ENCODE measurements around the gene CDC14A. TPM values are rescaled to one million over a fixed set of nuclear protein-coding genes. Genes with fewer than 3 reads are reported as not detected.
"Not testable (repeated sequence)": the region's sequence is repeated elsewhere in the genome, so short reads cannot be mapped to it uniquely, and the experiment has no call there.

Gene CDC14A
- total RNA-seq, 1 donor from 2014 or later: 12.9 TPM

DNA sequence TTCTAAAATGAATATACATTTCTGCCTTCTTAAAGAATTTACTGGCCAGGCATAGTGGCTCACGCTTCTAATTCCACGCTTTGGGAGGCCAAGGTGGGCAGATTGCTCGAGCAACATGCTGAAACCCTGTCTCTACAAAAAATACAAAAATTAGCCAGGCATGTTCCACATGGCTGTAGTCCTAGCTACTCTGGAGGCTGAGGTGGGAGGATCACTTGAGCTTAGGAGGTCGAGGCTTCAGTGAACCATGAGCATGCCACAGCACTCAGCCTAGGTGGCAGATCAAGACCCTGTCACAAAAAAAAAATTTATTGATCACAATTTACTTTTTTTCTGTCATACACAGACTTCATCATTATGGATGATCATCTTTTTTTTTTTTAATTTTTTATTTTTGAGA lies 11.5 kb downstream of the CDC14A start:
- peaks cover 6% of the 10 kb centered on the region for H3K36me3 Mint-ChIP-seq (ENCODE audit: low read depth, unreplicated experiment)
- H3K4me3 Mint-ChIP-seq (ENCODE audit: unreplicated experiment): no peak overlapping the region
- no peak overlapping the region for H3K27ac Mint-ChIP-seq (ENCODE audit: unreplicated experiment)
- H3K9me3 Mint-ChIP-seq (ENCODE audit: unreplicated experiment): no peaks in the 10 kb centered on the region
- TF ChIP-seq, protein P1, sequence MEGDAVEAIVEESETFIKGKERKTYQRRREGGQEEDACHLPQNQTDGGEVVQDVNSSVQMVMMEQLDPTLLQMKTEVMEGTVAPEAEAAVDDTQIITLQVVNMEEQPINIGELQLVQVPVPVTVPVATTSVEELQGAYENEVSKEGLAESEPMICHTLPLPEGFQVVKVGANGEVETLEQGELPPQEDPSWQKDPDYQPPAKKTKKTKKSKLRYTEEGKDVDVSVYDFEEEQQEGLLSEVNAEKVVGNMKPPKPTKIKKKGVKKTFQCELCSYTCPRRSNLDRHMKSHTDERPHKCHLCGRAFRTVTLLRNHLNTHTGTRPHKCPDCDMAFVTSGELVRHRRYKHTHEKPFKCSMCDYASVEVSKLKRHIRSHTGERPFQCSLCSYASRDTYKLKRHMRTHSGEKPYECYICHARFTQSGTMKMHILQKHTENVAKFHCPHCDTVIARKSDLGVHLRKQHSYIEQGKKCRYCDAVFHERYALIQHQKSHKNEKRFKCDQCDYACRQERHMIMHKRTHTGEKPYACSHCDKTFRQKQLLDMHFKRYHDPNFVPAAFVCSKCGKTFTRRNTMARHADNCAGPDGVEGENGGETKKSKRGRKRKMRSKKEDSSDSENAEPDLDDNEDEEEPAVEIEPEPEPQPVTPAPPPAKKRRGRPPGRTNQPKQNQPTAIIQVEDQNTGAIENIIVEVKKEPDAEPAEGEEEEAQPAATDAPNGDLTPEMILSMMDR (IDR thresholded peaks at IDR 0.05; ENCODE audit: unreplicated experiment): no peak
- H3K4me1 Mint-ChIP-seq (ENCODE audit: unreplicated experiment): peaks cover 16% of the 10 kb centered on the region
- no peak for DNase-seq (ENCODE audit: low spot score)
- H3K27me3 Mint-ChIP-seq (ENCODE audit: unreplicated experiment): peaks cover 2% of the 10 kb centered on the region

DNA sequence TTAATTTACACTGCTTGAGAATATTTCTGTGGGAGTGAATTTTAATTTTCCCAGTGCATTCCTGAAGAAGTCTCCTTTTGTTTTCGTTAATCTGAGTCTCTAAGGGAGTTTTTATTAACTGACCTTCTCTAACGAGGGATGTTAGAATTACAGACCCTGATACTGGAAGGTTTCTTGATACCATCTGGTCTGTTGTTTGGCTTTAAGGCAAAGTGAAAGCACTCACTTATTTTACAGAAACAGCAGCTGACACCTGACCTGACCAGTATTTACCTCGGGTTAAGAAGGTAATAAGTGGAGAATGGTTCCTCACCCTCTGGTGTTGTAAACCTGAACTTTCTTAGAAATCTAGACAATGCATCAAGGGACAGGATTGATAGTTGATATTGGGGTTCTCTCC lies 12.4 kb downstream of the CDC14A start:
- H3K9me3 Mint-ChIP-seq (ENCODE audit: unreplicated experiment): no peaks in the 10 kb centered on the region
- H3K36me3 Mint-ChIP-seq (ENCODE audit: low read depth, unreplicated experiment): peaks cover 6% of the 10 kb centered on the region
- no peak for DNase-seq (ENCODE audit: low spot score)
- no peak overlapping the region for H3K4me3 Mint-ChIP-seq (ENCODE audit: unreplicated experiment)
- H3K4me1 Mint-ChIP-seq (ENCODE audit: unreplicated experiment): peaks cover 16% of the 10 kb centered on the region
- TF ChIP-seq, protein P1 (IDR thresholded peaks at IDR 0.05; ENCODE audit: unreplicated experiment): no peak
- no peak overlapping the region for H3K27ac Mint-ChIP-seq (ENCODE audit: unreplicated experiment)
- H3K27me3 Mint-ChIP-seq (ENCODE audit: unreplicated experiment): peaks cover 2% of the 10 kb centered on the region

DNA sequence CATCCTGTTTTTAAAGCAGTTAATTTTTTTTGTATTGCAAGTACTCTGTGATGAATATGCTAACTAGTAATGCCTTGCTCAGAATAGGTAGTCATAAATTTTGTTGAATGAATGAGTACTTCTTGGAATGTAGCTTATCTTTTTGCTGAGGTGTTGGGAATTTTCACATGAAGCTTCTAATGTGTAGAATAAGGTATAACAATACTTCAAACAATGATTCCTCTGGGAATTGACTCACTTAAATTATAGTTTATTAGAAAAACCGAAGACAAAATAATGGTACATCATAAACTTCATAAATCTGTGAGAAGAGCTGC lies 13.9 kb downstream of the CDC14A start:
- Mint-ChIP-seq H3K27ac (ENCODE audit: unreplicated experiment) (no peak overlapping the region), H3K27me3 (ENCODE audit: unreplicated experiment) (peaks cover 2% of the 10 kb centered on the region), H3K4me3 (ENCODE audit: unreplicated experiment) (no peak overlapping the region), H3K4me1 (ENCODE audit: unreplicated experiment) (peaks cover 16% of the 10 kb centered on the region), H3K9me3 (ENCODE audit: unreplicated experiment) (no peaks in the 10 kb centered on the region), H3K36me3 (ENCODE audit: low read depth, unreplicated experiment) (peaks cover 6% of the 10 kb centered on the region)
- no peak for DNase-seq (ENCODE audit: low spot score)
- TF ChIP-seq, protein P1 (IDR thresholded peaks at IDR 0.05; ENCODE audit: unreplicated experiment): no peak

DNA sequence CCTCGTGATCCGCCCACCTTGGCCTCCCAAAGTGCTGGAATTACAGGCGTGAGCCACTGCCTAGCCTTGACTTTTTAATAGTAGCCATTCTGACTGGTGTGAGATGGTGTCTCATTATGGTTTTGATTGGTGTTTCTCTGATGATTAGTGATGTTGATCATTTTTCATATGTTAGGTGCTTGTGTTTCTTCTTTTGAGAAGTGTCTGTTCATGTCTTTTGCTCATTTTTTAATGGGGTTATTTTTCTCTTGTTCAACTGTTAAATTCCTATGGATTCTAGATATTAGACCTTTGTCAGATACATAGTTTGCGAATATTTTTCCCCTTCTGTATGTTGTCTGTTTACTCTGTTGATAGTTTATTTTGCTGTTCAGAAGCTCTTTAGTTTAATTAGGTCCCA lies 17.0 kb downstream of the CDC14A start:
- not testable (repeated sequence) for DNase-seq (ENCODE audit: low spot score); H3K27me3 Mint-ChIP-seq (ENCODE audit: unreplicated experiment); H3K4me1 Mint-ChIP-seq (ENCODE audit: unreplicated experiment); H3K9me3 Mint-ChIP-seq (ENCODE audit: unreplicated experiment); H3K27ac Mint-ChIP-seq (ENCODE audit: unreplicated experiment); H3K36me3 Mint-ChIP-seq (ENCODE audit: low read depth, unreplicated experiment)
- H3K4me3 Mint-ChIP-seq (ENCODE audit: unreplicated experiment): peak overlapping the region; percentile 44

DNA sequence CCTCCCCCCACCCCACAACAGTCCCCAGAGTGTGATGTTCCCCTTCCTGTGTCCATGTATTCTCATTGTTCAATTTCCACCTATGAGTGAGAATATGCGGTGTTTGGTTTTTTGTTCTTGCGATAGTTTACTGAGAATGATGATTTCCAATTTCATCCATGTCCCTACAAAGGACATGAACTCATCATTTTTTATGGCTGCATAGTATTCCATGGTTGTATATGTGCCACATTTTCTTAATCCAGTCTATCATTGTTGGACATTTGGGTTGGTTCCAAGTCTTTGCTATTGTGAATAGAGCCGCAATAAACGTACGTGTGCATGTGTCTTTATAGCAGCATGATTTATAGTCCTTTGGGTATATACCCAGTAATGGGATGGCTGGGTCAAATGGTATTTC lies 21.6 kb downstream of the CDC14A start:
- not testable (repeated sequence) for H3K4me3 Mint-ChIP-seq (ENCODE audit: unreplicated experiment); H3K27ac Mint-ChIP-seq (ENCODE audit: unreplicated experiment); H3K27me3 Mint-ChIP-seq (ENCODE audit: unreplicated experiment); H3K9me3 Mint-ChIP-seq (ENCODE audit: unreplicated experiment); DNase-seq (ENCODE audit: low spot score); H3K4me1 Mint-ChIP-seq (ENCODE audit: unreplicated experiment)
- H3K36me3 Mint-ChIP-seq (ENCODE audit: low read depth, unreplicated experiment): peaks cover 10% of the 10 kb centered on the region

DNA sequence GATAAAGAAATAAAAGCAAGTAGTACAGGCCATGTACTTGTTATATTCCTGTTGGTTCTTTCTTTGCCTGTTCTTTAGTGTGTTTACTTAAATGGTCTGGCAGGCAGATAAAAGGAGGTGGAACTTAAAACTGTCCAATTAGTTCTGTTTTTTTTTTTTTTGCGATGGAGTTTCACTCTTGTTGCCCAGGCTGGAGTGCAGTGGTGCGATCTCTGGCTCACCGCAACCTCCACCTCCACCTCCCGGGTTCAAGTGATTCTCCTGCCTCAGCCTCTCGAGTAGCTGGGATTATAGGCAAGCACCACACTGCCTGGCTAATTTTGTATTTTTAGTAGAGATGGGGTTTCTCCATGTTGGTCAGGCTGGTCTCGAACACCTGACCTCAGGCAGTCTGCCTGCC lies 24.6 kb downstream of the CDC14A start:
- H3K27me3 Mint-ChIP-seq (ENCODE audit: unreplicated experiment); H3K4me3 Mint-ChIP-seq (ENCODE audit: unreplicated experiment); H3K4me1 Mint-ChIP-seq (ENCODE audit: unreplicated experiment); H3K27ac Mint-ChIP-seq (ENCODE audit: unreplicated experiment); DNase-seq (ENCODE audit: low spot score); H3K9me3 Mint-ChIP-seq (ENCODE audit: unreplicated experiment): not testable (repeated sequence)
- peaks cover 13% of the 10 kb centered on the region for H3K36me3 Mint-ChIP-seq (ENCODE audit: low read depth, unreplicated experiment)
